GM12878 (cell line): ENCODE data around the gene TCP11L1. TPM values are rescaled to one million over a fixed set of nuclear protein-coding genes. Genes with fewer than 3 reads are reported as not detected.

Experiments used
- ATAC-seq: fragments of 200-7000 bp; cut with Tn5 transposase; 3 replicates; pipeline ENCODE4 v1.9.1; 2020; ENCODE audit warnings: mild to moderate bottlenecking, moderate library complexity
- BruUV-seq: library from RNA; stranded (reverse); fragments of 400-500 nt; replicated peaks from 2 replicates; lab custom pipeline; 2021; lab: Mats Ljungman, UMichigan
- CTCF ChIA-PET: fragments of 300-600 bp; sonication (Branson Sonifier 250); formaldehyde crosslinking; extraction: SDS; loops from one replicate; lab custom pipeline; 2021; ENCODE audit warnings: inconsistent platforms; lab: Yijun Ruan, JAX
- POLR2A ChIA-PET: fragments of 350-600 bp; formaldehyde crosslinking; extraction: SDS; loops from one replicate; lab custom pipeline; 2021; ENCODE audit warnings: inconsistent platforms; lab: Charles Lee
- RAD21 ChIA-PET: fragments of 300-600 bp; sonication (Branson Sonifier 250); formaldehyde crosslinking; loops from one replicate; lab custom pipeline; 2023; ENCODE audit warnings: antibody characterized with exemption; ENCODE audit not compliant: unreplicated experiment; lab: Charles Lee
- SMC1A ChIA-PET: fragments of 300-600 bp; sonication (Branson Sonifier 250); formaldehyde crosslinking; loops from one replicate; lab custom pipeline; 2023; ENCODE audit not compliant: unreplicated experiment, uncharacterized antibody; lab: Charles Lee
- DNase-seq: peaks from one replicate; pipeline ENCODE4 v3.0.0-alpha.2; 2011; ENCODE audit warnings: low read depth, low spot score
- FAIRE-seq: peaks from 3 replicates; lab custom pipeline; 2011; peaks lifted over from hg19 to GRCh38; lab: Jason Lieb, UNC
- H2AFZ ChIP-seq: 2 replicates; pipeline ENCODE4 v1.6.0; 2011; ENCODE audit warnings: low read depth, low read length, control low read depth; ENCODE audit not compliant: control insufficient read depth
- H3K27ac ChIP-seq: 2 replicates; pipeline ENCODE4 v1.5.1; 2011; ENCODE audit warnings: control low read depth; ENCODE audit not compliant: control insufficient read depth, insufficient read depth
- H3K27me3 ChIP-seq, 2 experiments: replicated peaks in 1 of 2; 2 replicates each; pipeline versions ENCODE4 v1.6.0 to v1.6.1; 2011; ENCODE audit warnings: low read length in 1 of 2; ENCODE audit not compliant: control insufficient read depth in 2 of 2, insufficient read depth in 2 of 2
- H3K36me3 ChIP-seq, 2 experiments: 2 replicates each; pipeline ENCODE4 v1.5.1; 2011; ENCODE audit warnings: low read length in 1 of 2; ENCODE audit not compliant: control insufficient read depth in 2 of 2, insufficient read depth in 2 of 2
- H3K4me1 ChIP-seq: 2 replicates; pipeline ENCODE4 v1.6.1; 2011; ENCODE audit warnings: mild to moderate bottlenecking, low read length, moderate library complexity, mixed read lengths; ENCODE audit not compliant: control insufficient read depth, insufficient read depth
- H3K4me2 ChIP-seq: 2 replicates; pipeline ENCODE4 v1.6.0; 2011; ENCODE audit warnings: control low read depth; ENCODE audit not compliant: control insufficient read depth, insufficient read depth
- H3K4me3 ChIP-seq: fragments of 200-600 bp; sonication (generic); 2 replicates; pipeline ENCODE4 v1.5.1; 2016
- H3K79me2 ChIP-seq: 2 replicates; pipeline ENCODE4 v1.6.0; 2011; ENCODE audit warnings: low read length; ENCODE audit not compliant: control insufficient read depth, insufficient read depth
- H3K9ac ChIP-seq: 2 replicates; pipeline ENCODE4 v1.8.0; 2011; ENCODE audit warnings: low read length, control low read depth, mixed read lengths; ENCODE audit not compliant: control insufficient read depth, insufficient read depth
- H3K9me3 ChIP-seq: replicated peaks from 3 replicates; pipeline ENCODE4 v1.5.1; 2011; ENCODE audit warnings: mild to moderate bottlenecking, low read length; ENCODE audit not compliant: control insufficient read depth, insufficient read depth
- H4K20me1 ChIP-seq: 2 replicates; pipeline ENCODE4 v1.6.0; 2011; ENCODE audit not compliant: control insufficient read depth, insufficient read depth
- ATF7 ChIP-seq: fragments of 450-650 bp; IDR thresholded peaks from 2 replicates; pipeline ENCODE4 v1.6.1; 2016; ENCODE audit warnings: low read depth, mild to moderate bottlenecking
- CHD1 ChIP-seq: IDR thresholded peaks from 2 replicates; pipeline ENCODE4 v1.6.1; 2012; ENCODE audit warnings: low read depth, low read length, improper control_type of control experiment
- FOXK2 ChIP-seq: fragments of 450-650 bp; IDR thresholded peaks from 2 replicates; pipeline ENCODE4 v1.6.1; 2017; ENCODE audit warnings: mild to moderate bottlenecking, moderate library complexity
- HDAC2 ChIP-seq: fragments of 200-600 bp; sonication (generic); IDR thresholded peaks from 2 replicates; pipeline ENCODE4 v1.6.1; 2017
- IKZF2 ChIP-seq, 2 experiments: fragments of 450-650 bp; IDR thresholded peaks; 2 replicates each; pipeline ENCODE4 v1.6.1; 2017; ENCODE audit warnings: mild to moderate bottlenecking in 2 of 2, moderate library complexity in 2 of 2
- IRF3 ChIP-seq: fragments of 450-650 bp; IDR thresholded peaks from 2 replicates; pipeline ENCODE4 v1.6.1; 2014; ENCODE audit warnings: mild to moderate bottlenecking
- KLF5 ChIP-seq: fragments of 450-650 bp; IDR thresholded peaks from 2 replicates; pipeline ENCODE4 v1.6.1; 2014; ENCODE audit warnings: mild to moderate bottlenecking; ENCODE audit not compliant: partially characterized antibody
- MLLT1 ChIP-seq: fragments of 450-650 bp; IDR thresholded peaks from 2 replicates; pipeline ENCODE4 v1.6.1; 2016; ENCODE audit warnings: mild to moderate bottlenecking
- RFX5 ChIP-seq: IDR thresholded peaks from 2 replicates; pipeline ENCODE4 v1.6.1; 2011; ENCODE audit warnings: low read depth, low read length, improper control_type of control experiment
- SIN3A ChIP-seq: IDR thresholded peaks from 2 replicates; pipeline ENCODE4 v1.6.1; 2012; ENCODE audit warnings: low read depth, low read length, improper control_type of control experiment
- SREBF1 ChIP-seq: IDR thresholded peaks from 2 replicates; pipeline ENCODE4 v1.6.1; 2012; ENCODE audit warnings: mild to moderate bottlenecking, low read length
- SREBF2 ChIP-seq: IDR thresholded peaks from 2 replicates; pipeline ENCODE4 v1.6.1; 2012; ENCODE audit warnings: mild to moderate bottlenecking, low read length
- USF1 ChIP-seq: IDR thresholded peaks from 2 replicates; pipeline ENCODE4 v1.6.1; 2011; ENCODE audit warnings: borderline replicate concordance, low read depth, mild to moderate bottlenecking, moderate library complexity, mixed read lengths, low read length; ENCODE audit not compliant: insufficient read depth; ENCODE audit errors: extremely low read length
- ZNF24 ChIP-seq: fragments of 450-650 bp; IDR thresholded peaks from 2 replicates; pipeline ENCODE4 v1.6.1; 2017; ENCODE audit warnings: antibody characterized with exemption, mild to moderate bottlenecking
- WGBS: methylation state at CpG from one replicate; pipeline ENCODE4 v1.1.6; 2016; ENCODE audit warnings: low lambda C conversion rate; ENCODE audit not compliant: insufficient replicate concordance, insufficient coverage; ENCODE audit errors: missing lambda C conversion rate; 5-methylcytosine and 5-hydroxymethylcytosine counted together
- in situ Hi-C: fragments of 300-500 bp; cut with MboI; formaldehyde crosslinking; loops from 9 replicates; pipeline ENCODE4 v1.14.3; 2018; ENCODE audit warnings: mixed read lengths
- intact Hi-C: fragments of 100-400 bp; cut with micrococcal nuclease; formaldehyde crosslinking; loops from one replicate; pipeline ENCODE4 v1.14.2; 2022; ENCODE audit not compliant: unreplicated experiment
- polyA plus RNA-seq, 11 experiments: library from polyadenylated mRNA; depleted of rRNA in 4 of 11; unstranded in 6 of 11; stranded (reverse) in 5 of 11; fragments of >200 nt; fragmentation: Nextera tagmentation in 4 of 11; fragmentation: Illumina TruSeq in 1 of 11; extraction: Ambion mirVana in 4 of 11; extraction: Trizol in 1 of 11; gene quantifications; 1 replicate in 1 of 11; 2 replicates in 10 of 11; pipeline versions ENCODE4 v1.2.1 to v1.2.3, GENCODE V29; 2011 to 2016; ENCODE audit warnings: inconsistent platforms in 2 of 11, missing spikeins in 2 of 11, low read depth in 1 of 11
- total RNA-seq, 4 experiments: library from RNA; depleted of rRNA in 3 of 4; stranded (reverse); fragments of >200 nt in 3 of 4; fragmentation: Illumina TruSeq in 1 of 4; extraction: Trizol in 1 of 4; gene quantifications; 2 replicates each; pipeline versions ENCODE4 v1.2.1 to v1.2.3, GENCODE V29; 2013 to 2021

Gene TCP11L1
- total and polyA plus RNA-seq, 10 of the 15 experiments (the other 5 are each of a cell fraction or from before 2014, with no cell fraction given): 5.3 to 15.7 (median 13.0) TPM

GRCh38 chr11:33001281-33001680 lies 38.1 kb upstream of the TCP11L1 start:
- no peak for FAIRE-seq
- H4K20me1 ChIP-seq: no peaks in the 10 kb centered on the region
- intact Hi-C loops (no loop called here), in situ Hi-C loops (no loop called here)
- POLR2A ChIA-PET: interaction anchor here (0.6 kb wide), 1 partner anchor 21 kb away, joined by 3 read pairs; no protein-coding TSS in a partner anchor
- no TSS peak for BruUV-seq
- no peaks in the 10 kb centered on the region for H3K9me3 ChIP-seq
- no peak overlapping the region for H3K9ac ChIP-seq
- 53% methylated on average over 6 of the region's 6 CpGs for WGBS
- TF ChIP-seq ZNF24: no peak
- SMC1A ChIA-PET: no interaction called here
- RAD21 ChIA-PET: interaction anchor here (0.6 to 1.3 kb wide), 2 partner anchors 22 to 68 kb away, joined by 3 read pairs; no protein-coding TSS in a partner anchor
- no peaks in the 10 kb centered on the region for H3K4me1 ChIP-seq
- H2AFZ ChIP-seq: no peak overlapping the region
- no peak for DNase-seq
- no peak overlapping the region for H3K4me2 ChIP-seq
- no peaks in the 10 kb centered on the region for H3K36me3 ChIP-seq
- CTCF ChIA-PET: interaction anchor here (2.4 kb wide), 1 partner anchor 64 kb away, joined by 5 read pairs; no protein-coding TSS in a partner anchor
- H3K27me3 ChIP-seq: no peaks in the 10 kb centered on the region
- H3K4me3 ChIP-seq: no peak overlapping the region
- H3K27ac ChIP-seq: no peak overlapping the region
- ATAC-seq: no peak
- H3K79me2 ChIP-seq: no peaks in the 10 kb centered on the region

- intact Hi-C loops: no loop called here
- FAIRE-seq: no peak
- 42% methylated on average over 8 of the region's 8 CpGs for WGBS
- Histone ChIP-seq H3K79me2 (no peaks in the 10 kb centered on the region), H3K36me3 (no peaks in the 10 kb centered on the region), H3K4me3 (no peak overlapping the region), H3K9me3 (no peaks in the 10 kb centered on the region), H3K4me2 (no peak overlapping the region), H3K27me3 (no peaks in the 10 kb centered on the region), H2AFZ (no peak overlapping the region), H3K9ac (no peak overlapping the region), H4K20me1 (no peaks in the 10 kb centered on the region)
- no peak for DNase-seq
- POLR2A ChIA-PET: interaction anchor here (0.6 kb wide), 1 partner anchor 20 kb away, joined by 3 read pairs; no protein-coding TSS in a partner anchor
- BruUV-seq: no TSS peak
- ATAC-seq: no peak
- RAD21 ChIA-PET: interaction anchor here (1.3 kb wide), 1 partner anchor 67 kb away, joined by 3 read pairs; no protein-coding TSS in a partner anchor
- CTCF ChIA-PET: interaction anchor here (0.6 to 2.4 kb wide), 2 partner anchors 36 to 63 kb away, joined by 3 to 5 read pairs; no protein-coding TSS in a partner anchor
- SMC1A ChIA-PET: interaction anchor here (1.0 to 1.1 kb wide), 2 partner anchors 10 to 61 kb away, joined by 3 to 4 read pairs; no protein-coding TSS in a partner anchor
- TF ChIP-seq SREBF2 (no peak), KLF5 (no peak), ATF7 (no peak), RFX5 (no peak), MLLT1 (no peak), IKZF2 (IDR thresholded peaks at IDR 0.05) (no peak), IRF3 (no peak), CHD1 (no peak), SIN3A (no peak), HDAC2 (no peak), SREBF1 (no peak), FOXK2 (no peak), USF1 (no peak)
- TF ChIP-seq, all 136 proteins: peak for 0
- Histone ChIP-seq H3K4me1 (no peaks in the 10 kb centered on the region), H3K27ac (no peak overlapping the region)
- in situ Hi-C loops: no loop called here
Observed at GRCh38 chr11:33001751-33002542, 37.4 kb upstream of the TCP11L1 start.
